MCF 10A (cell line): Measurements from ENCODE around the gene CPED1. TPM values are rescaled to one million over a fixed set of nuclear protein-coding genes. Genes with fewer than 3 reads are reported as not detected.

Source experiments
- BruUV-seq: library from RNA; stranded (reverse); fragments of 400-500 nt; replicated peaks from 2 replicates; lab custom pipeline; 2021; lab: Mats Ljungman, UMichigan
- CTCF ChIA-PET: fragments of 300-600 bp; sonication (Branson Sonifier 250); formaldehyde crosslinking; extraction: SDS; loops from one replicate; lab custom pipeline; 2021; ENCODE audit warnings: antibody characterized with exemption, inconsistent platforms; lab: Yijun Ruan, JAX
- POLR2A ChIA-PET: fragments of 300-600, 350-650 bp; sonication (Branson Sonifier 250); formaldehyde crosslinking; extraction: SDS; loops from one replicate; lab custom pipeline; 2020; ENCODE audit warnings: antibody characterized with exemption, inconsistent platforms; lab: Yijun Ruan, JAX
- DNase-seq: peaks from one replicate; pipeline ENCODE4 v3.0.0-alpha.2; 2018; ENCODE audit not compliant: unreplicated experiment
- H3K27ac Mint-ChIP-seq: one replicate; pipeline ENCODE4 v1.8.0; 2022; ENCODE audit warnings: mild to moderate bottlenecking, low read depth, mixed read lengths; ENCODE audit not compliant: unreplicated experiment
- H3K27me3 Mint-ChIP-seq: one replicate; pipeline ENCODE4 v1.8.0; 2022; ENCODE audit warnings: mixed read lengths; ENCODE audit not compliant: insufficient read depth, unreplicated experiment
- H3K36me3 Mint-ChIP-seq: one replicate; pipeline ENCODE4 v1.8.0; 2022; ENCODE audit warnings: mild to moderate bottlenecking, moderate library complexity, mixed read lengths; ENCODE audit not compliant: insufficient read depth, unreplicated experiment
- H3K4me1 Mint-ChIP-seq: one replicate; pipeline ENCODE4 v1.8.0; 2022; ENCODE audit warnings: mixed read lengths; ENCODE audit not compliant: insufficient read depth, unreplicated experiment
- H3K4me3 Mint-ChIP-seq: one replicate; pipeline ENCODE4 v1.8.0; 2022; ENCODE audit warnings: mild to moderate bottlenecking, moderate library complexity, mixed read lengths; ENCODE audit not compliant: unreplicated experiment
- H3K9me3 Mint-ChIP-seq: one replicate; pipeline ENCODE4 v1.8.0; 2022; ENCODE audit warnings: mixed read lengths; ENCODE audit not compliant: unreplicated experiment
- intact Hi-C: fragments of 100-400 bp; cut with micrococcal nuclease; formaldehyde crosslinking; loops from 2 replicates; pipeline ENCODE4 v1.14.1; 2022
- total RNA-seq: library from RNA; stranded (reverse); gene quantifications from 2 replicates; pipeline ENCODE4 v1.2.3, GENCODE V29; 2022
- TF ChIP-seq, protein P1 (sequence below): fragments of 200-600 bp; IDR thresholded peaks from one replicate; pipeline ENCODE4 v1.8.0; 2022; ENCODE audit warnings: antibody characterized with exemption, mild to moderate bottlenecking; ENCODE audit not compliant: unreplicated experiment

Gene CPED1
- total RNA-seq, 1 experiment from 2014 or later = not detected

DNA sequence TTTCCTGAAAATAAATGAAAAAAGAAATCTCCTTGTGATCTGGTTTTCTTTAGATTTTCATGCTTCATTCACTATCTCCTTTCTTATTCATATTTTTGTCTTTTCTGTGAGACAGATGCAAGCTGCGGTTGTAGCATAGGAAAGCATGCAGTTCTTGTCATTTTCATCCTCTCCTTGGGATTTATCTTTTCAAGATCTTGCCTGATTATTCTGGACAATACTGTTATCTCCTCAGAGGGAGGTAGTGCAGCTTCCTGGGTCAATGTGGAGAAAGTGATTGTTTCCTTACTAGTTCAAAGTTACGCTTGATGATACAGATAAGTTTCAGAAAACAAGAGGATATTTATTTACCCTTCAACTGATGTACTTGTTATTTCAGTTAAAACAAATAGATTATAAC lies 114.6 kb downstream of the CPED1 start:
- no peak overlapping the region for H3K27ac Mint-ChIP-seq
- H3K9me3 Mint-ChIP-seq = no peaks in the 10 kb centered on the region
- H3K4me1 Mint-ChIP-seq = no peaks in the 10 kb centered on the region
- no peak overlapping the region for H3K4me3 Mint-ChIP-seq
- intact Hi-C loops = no loop called here
- no peaks in the 10 kb centered on the region for H3K36me3 Mint-ChIP-seq
- TF ChIP-seq, protein P1, sequence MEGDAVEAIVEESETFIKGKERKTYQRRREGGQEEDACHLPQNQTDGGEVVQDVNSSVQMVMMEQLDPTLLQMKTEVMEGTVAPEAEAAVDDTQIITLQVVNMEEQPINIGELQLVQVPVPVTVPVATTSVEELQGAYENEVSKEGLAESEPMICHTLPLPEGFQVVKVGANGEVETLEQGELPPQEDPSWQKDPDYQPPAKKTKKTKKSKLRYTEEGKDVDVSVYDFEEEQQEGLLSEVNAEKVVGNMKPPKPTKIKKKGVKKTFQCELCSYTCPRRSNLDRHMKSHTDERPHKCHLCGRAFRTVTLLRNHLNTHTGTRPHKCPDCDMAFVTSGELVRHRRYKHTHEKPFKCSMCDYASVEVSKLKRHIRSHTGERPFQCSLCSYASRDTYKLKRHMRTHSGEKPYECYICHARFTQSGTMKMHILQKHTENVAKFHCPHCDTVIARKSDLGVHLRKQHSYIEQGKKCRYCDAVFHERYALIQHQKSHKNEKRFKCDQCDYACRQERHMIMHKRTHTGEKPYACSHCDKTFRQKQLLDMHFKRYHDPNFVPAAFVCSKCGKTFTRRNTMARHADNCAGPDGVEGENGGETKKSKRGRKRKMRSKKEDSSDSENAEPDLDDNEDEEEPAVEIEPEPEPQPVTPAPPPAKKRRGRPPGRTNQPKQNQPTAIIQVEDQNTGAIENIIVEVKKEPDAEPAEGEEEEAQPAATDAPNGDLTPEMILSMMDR = no peak
- no peak for DNase-seq
- BruUV-seq = no TSS peak
- ChIA-PET CTCF (interaction anchor here (0.6 to 2.2 kb wide), 3 partner anchors 28 to 297 kb away, joined by 3 to 7 read pairs (median 3); no protein-coding TSS in a partner anchor), POLR2A (interaction anchor here (1.0 to 1.1 kb wide), 2 partner anchors 10 to 11 kb away, joined by 3 read pairs; no protein-coding TSS in a partner anchor)
- H3K27me3 Mint-ChIP-seq = peaks cover 60% of the 10 kb centered on the region

DNA sequence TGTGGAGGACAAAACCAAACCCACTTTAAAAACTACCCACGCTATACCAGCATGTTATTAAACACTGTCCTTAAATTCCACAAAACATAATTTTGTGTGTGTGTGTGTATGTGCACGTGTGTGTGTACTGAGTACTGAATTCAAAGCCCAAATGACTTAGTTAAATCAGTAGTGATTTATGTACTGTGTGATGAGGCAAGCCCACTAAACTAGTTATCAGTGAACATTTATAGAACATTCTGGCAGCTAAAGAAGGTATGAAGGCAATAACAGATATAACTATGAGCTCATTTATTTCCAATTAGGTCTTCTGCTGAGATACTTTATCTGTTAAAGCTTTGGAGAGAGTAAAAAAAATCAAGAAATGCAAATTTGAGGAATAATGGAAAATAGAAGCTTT lies 115.1 kb downstream of the CPED1 start:
- no peaks in the 10 kb centered on the region for H3K36me3 Mint-ChIP-seq
- ChIA-PET POLR2A (no interaction called here), CTCF (interaction anchor here (0.6 to 2.2 kb wide), 5 partner anchors 28 to 374 kb away, joined by 3 to 7 read pairs (median 3); no protein-coding TSS in a partner anchor)
- H3K4me1 Mint-ChIP-seq = no peaks in the 10 kb centered on the region
- DNase-seq = no peak
- H3K27me3 Mint-ChIP-seq = peaks cover 60% of the 10 kb centered on the region
- H3K9me3 Mint-ChIP-seq = no peaks in the 10 kb centered on the region
- H3K27ac Mint-ChIP-seq = no peak overlapping the region
- H3K4me3 Mint-ChIP-seq = no peak overlapping the region
- TF ChIP-seq, protein P1 = no peak
- no TSS peak for BruUV-seq
- intact Hi-C loops = no loop called here

DNA sequence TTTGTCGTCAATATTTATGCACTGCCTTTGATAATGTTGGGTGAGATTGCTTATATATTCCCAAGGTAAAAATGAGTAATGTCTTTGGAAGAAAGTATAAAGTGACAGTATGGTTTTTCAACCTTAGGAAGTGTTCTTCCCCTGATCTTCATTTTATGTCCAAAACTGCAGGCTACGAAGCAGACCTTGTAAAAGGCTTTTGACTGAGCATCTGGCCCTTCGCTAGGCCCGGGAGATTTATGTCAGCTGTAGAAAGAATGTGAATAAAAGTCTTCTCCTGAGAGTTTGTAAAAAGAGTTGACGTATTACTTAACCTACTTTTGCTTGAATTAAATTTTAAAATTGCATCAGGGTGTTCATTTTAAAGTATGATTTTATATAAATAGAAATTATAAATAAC lies 116.8 kb downstream of the CPED1 start:
- Mint-ChIP-seq H3K27me3 (peaks cover 60% of the 10 kb centered on the region), H3K9me3 (no peaks in the 10 kb centered on the region), H3K4me1 (no peaks in the 10 kb centered on the region), H3K36me3 (no peaks in the 10 kb centered on the region), H3K27ac (no peak overlapping the region), H3K4me3 (no peak overlapping the region)
- POLR2A ChIA-PET = no interaction called here
- BruUV-seq = no TSS peak
- TF ChIP-seq, protein P1 = no peak
- DNase-seq = no peak
- intact Hi-C loops = no loop called here
- CTCF ChIA-PET = interaction anchor here (0.5 to 4.4 kb wide), 4 partner anchors 22 to 132 kb away, joined by 3 to 40 read pairs (median 4); partner anchors contain the start of gene CPED1

DNA sequence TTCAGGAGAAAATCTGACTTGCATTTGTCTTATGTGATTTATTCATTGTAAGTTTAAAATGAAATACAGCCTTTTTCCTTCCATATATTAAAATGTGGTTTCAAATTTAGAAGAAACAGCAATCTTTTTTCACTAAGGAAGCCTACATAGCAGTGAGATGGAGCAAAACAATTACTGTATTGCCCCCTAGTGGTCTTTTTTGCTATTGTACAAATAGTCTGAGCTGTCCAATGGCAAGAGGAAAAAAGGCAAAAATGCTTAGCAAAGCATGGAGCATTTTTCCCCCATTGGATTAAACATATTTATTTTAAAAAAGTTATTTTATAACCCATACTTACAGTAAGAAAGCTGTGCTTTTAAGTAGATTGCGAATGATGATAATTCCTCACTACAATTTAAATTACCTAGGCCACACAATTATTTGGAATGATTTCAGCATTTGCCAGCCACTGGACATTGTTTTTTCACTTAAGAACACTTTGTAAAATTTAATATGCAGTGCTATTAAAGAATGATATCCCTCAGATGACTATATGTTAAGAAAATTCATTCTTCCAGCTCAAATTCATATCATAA lies 119.5 kb downstream of the CPED1 start:
- DNase-seq = peak; percentile 70
- Mint-ChIP-seq H3K4me3 (no peak overlapping the region), H3K36me3 (no peaks in the 10 kb centered on the region), H3K27ac (no peak overlapping the region), H3K27me3 (peaks cover 38% of the 10 kb centered on the region), H3K4me1 (no peaks in the 10 kb centered on the region), H3K9me3 (no peaks in the 10 kb centered on the region)
- POLR2A ChIA-PET = interaction anchor here (0.9 kb wide), 1 partner anchor 119 kb away, joined by 3 read pairs; the partner anchor contains the start of gene CPED1
- CTCF ChIA-PET = interaction anchor here (0.5 to 4.4 kb wide), 21 partner anchors 9 to 912 kb away, joined by 3 to 40 read pairs (median 4); partner anchors contain the start of gene CPED1
- TF ChIP-seq, protein P1 = peak; percentile 57
- no TSS peak for BruUV-seq
- intact Hi-C loops = loop anchor here (1.0 to 2.0 kb wide), 3 partner anchors 121 to 315 kb away; no protein-coding TSS in a partner anchor
